Adrenal gland (tissue), 12 donors: ENCODE measurements around the gene PLCE1. TPM values are rescaled to one million over a fixed set of nuclear protein-coding genes. Genes with fewer than 3 reads are reported as not detected.

Experiments used
- DNase-seq, 7 donors: peaks; one replicate each; pipeline ENCODE4 v3.0.0-alpha.2; 2019 to 2020
- H3K27ac ChIP-seq, 5 donors: fragments of 200-600 bp; sonication (generic) in 4 of 5; 1 replicate in 3 of 5; 2 replicates in 2 of 5; pipeline versions ENCODE4 v1.5.1 to v1.8.0; 2016 to 2020; ENCODE audit warnings: mild to moderate bottlenecking in 1 of 5
- H3K27me3 ChIP-seq: fragments of 200-600 bp; 2 replicates; pipeline ENCODE4 v1.8.0; 2021
- H3K36me3 ChIP-seq, 2 donors: fragments of 200-600 bp; replicated peaks in 1 of 2; 1 replicate in 1 of 2; 2 replicates in 1 of 2; pipeline versions ENCODE4 v1.5.1 to v1.8.0; 2018 to 2022
- H3K4me1 ChIP-seq, 2 donors: fragments of 200-600 bp; replicated peaks in 1 of 2; 1 replicate in 1 of 2; 2 replicates in 1 of 2; pipeline versions ENCODE4 v1.5.1 to v1.8.0; 2018 to 2021
- H3K4me3 ChIP-seq, 4 donors: fragments of 200-600 bp; sonication (generic) in 3 of 4; one replicate each; pipeline ENCODE4 v1.5.1; 2016 to 2018
- H3K9me3 ChIP-seq, 3 donors: fragments of 200-600 bp; sonication (generic) in 1 of 3; replicated peaks in 1 of 3; 1 replicate in 2 of 3; 2 replicates in 1 of 3; pipeline versions ENCODE4 v1.5.1 to v1.8.0; 2016 to 2021
- CTCF ChIP-seq, 6 experiments: fragments of 450-650 bp in 4 of 6; fragments of 200-600 bp in 2 of 6; sonication (generic) in 1 of 6; IDR thresholded peaks; 1 replicate in 5 of 6; 2 replicates in 1 of 6; pipeline versions ENCODE4 v1.5.1 to v1.8.0; 2016 to 2021; ENCODE audit warnings: antibody characterized with exemption in 6 of 6, mild to moderate bottlenecking in 2 of 6, moderate library complexity in 1 of 6
- POLR2A ChIP-seq, 2 donors: fragments of 450-650 bp; IDR thresholded peaks; one replicate each; pipeline ENCODE4 v1.6.1; 2017; ENCODE audit warnings: antibody characterized with exemption in 2 of 2, mild to moderate bottlenecking in 2 of 2, moderate library complexity in 1 of 2
- WGBS, 4 donors: extraction: QIAGEN DNeasy Blood & Tissue Kit in 2 of 4; methylation state at CpG; one replicate each; pipeline versions ENCODE4 v1.1.5 to v1.1.7; 2013 to 2017; 5-methylcytosine and 5-hydroxymethylcytosine counted together
- intact Hi-C, 2 donors: fragments of 100-400 bp; cut with DNase I; formaldehyde crosslinking; loops; one replicate each; pipeline versions ENCODE4 v1.14.1 to v1.15.0; 2022 to 2023
- polyA plus RNA-seq, 3 donors: library from polyadenylated mRNA; stranded (reverse); fragments of 200-250 nt in 2 of 3; fragments of 350-450 nt in 1 of 3; fragmentation: Illumina TruSeq in 1 of 3; extraction: RNeasy Lipid Tissue Mini Kit (QIAGEN cat#74804) in 1 of 3; gene quantifications; one replicate each; pipeline ENCODE4 v1.2.3, GENCODE V29; 2013 to 2014
- total RNA-seq, 9 donors: library from RNA; depleted of rRNA in 4 of 9; stranded (reverse); fragments of >200 nt in 4 of 9; fragments of 120-200 nt in 1 of 9; fragmentation: NEBNext Ultra II Directional in 1 of 9; extraction: Animal tissue kit (Norgen Biotek cat#: 25700) in 1 of 9; gene quantifications; one replicate each; pipeline versions ENCODE4 v1.1.0 to v1.2.4, GENCODE V29; 2013 to 2023
- donor health status: healthy with polysubstance abuse.
- donor health status: Bipolar disorder and iron deficiency.
- donor health status: DM: yes; HTN: yes; CAD: no.
- donor health status: DM: no; HTN: no; CAD: no.
- donor health status: DM: no; HTN: no; CAD: no.
- donor health status: DM: yes; HTN: yes; CAD: no.

Gene PLCE1
- total and polyA plus RNA-seq, 12 donors = 0.94 to 4.8 (median 2.0) TPM

GRCh38 chr10:94037286-94037685 lies 43.6 kb downstream of the PLCE1 start:
- H3K36me3 ChIP-seq = no peaks in the 10 kb centered on the region
- H3K4me3 ChIP-seq = no peak overlapping the region
- H3K27ac ChIP-seq = no peak overlapping the region
- no peaks in the 10 kb centered on the region for H3K27me3 ChIP-seq
- TF ChIP-seq CTCF (IDR thresholded peaks at IDR 0.05) = no peak
- no peak for TF ChIP-seq POLR2A (IDR thresholded peaks at IDR 0.05)
- H3K9me3 ChIP-seq = no peaks in the 10 kb centered on the region
- no peaks in the 10 kb centered on the region for H3K4me1 ChIP-seq
- intact Hi-C loops = no loop called here
- no peak for DNase-seq
- WGBS, 4 donors = 48 to 76% (median 65%) methylated on average over 2 to 3 of the region's 3 CpGs

- no peak for DNase-seq
- Histone ChIP-seq H3K4me3 (no peak overlapping the region), H3K9me3 (no peaks in the 10 kb centered on the region), H3K27me3 (no peaks in the 10 kb centered on the region), H3K27ac (no peak overlapping the region), H3K36me3 (no peaks in the 10 kb centered on the region), H3K4me1 (no peaks in the 10 kb centered on the region)
- WGBS, 4 donors = 60 to 71% (median 65%) methylated on average over 4 of the region's 4 CpGs
- intact Hi-C loops = no loop called here
- TF ChIP-seq POLR2A (IDR thresholded peaks at IDR 0.05) (no peak), CTCF (IDR thresholded peaks at IDR 0.05) (no peak)
Measured at GRCh38 chr10:94038024-94038423, 44.3 kb downstream of the PLCE1 start.

- WGBS, 4 donors = 83 to 93% (median 91%) methylated on average over 4 of the region's 4 CpGs
- intact Hi-C loops = loop anchor here in 1 of 2 donors (5.0 kb wide), 1 partner anchor 169 kb away; no protein-coding TSS in a partner anchor
- H3K4me1 ChIP-seq = no peaks in the 10 kb centered on the region
- TF ChIP-seq POLR2A (IDR thresholded peaks at IDR 0.05) = no peak
- no peak for TF ChIP-seq CTCF (IDR thresholded peaks at IDR 0.05)
- no peaks in the 10 kb centered on the region for H3K27me3 ChIP-seq
- H3K9me3 ChIP-seq = no peaks in the 10 kb centered on the region
- H3K36me3 ChIP-seq = no peaks in the 10 kb centered on the region
- H3K4me3 ChIP-seq = no peak overlapping the region
- no peak overlapping the region for H3K27ac ChIP-seq
- no peak for DNase-seq
Measured at GRCh38 chr10:94041206-94041605, 47.5 kb downstream of the PLCE1 start.

GRCh38 chr10:94042001-94042833 lies 48.5 kb downstream of the PLCE1 start:
- no peak overlapping the region for H3K27ac ChIP-seq
- TF ChIP-seq CTCF (IDR thresholded peaks at IDR 0.05) (peak in 2 of 6 experiments; percentile 9 to 17), POLR2A (IDR thresholded peaks at IDR 0.05) (no peak)
- intact Hi-C loops = loop anchor here in 1 of 2 donors (5.0 kb wide), 1 partner anchor 170 kb away; no protein-coding TSS in a partner anchor

More at GRCh38 chr10:94042001-94042833, 48.5 kb downstream of the PLCE1 start:
- H3K4me1 ChIP-seq = no peaks in the 10 kb centered on the region
- peak in 1 of 7 donors; percentile 3 for DNase-seq
- H3K9me3 ChIP-seq = no peaks in the 10 kb centered on the region
- H3K4me3 ChIP-seq = no peak overlapping the region
- no peaks in the 10 kb centered on the region for H3K36me3 ChIP-seq
- WGBS, 4 donors = 49 to 66% (median 50%) methylated on average over 3 of the region's 3 CpGs
- no peaks in the 10 kb centered on the region for H3K27me3 ChIP-seq
